Kidney (tissue), 14 donors: ENCODE data around the gene RESP18. TPM values are rescaled to one million over a fixed set of nuclear protein-coding genes. Genes with fewer than 3 reads are reported as not detected.

Experiments used
- DNase-seq, 5 donors: peaks; one replicate each; pipeline ENCODE4 v3.0.0-alpha.2; 2013 to 2020
- FAIRE-seq: peaks from 2 replicates; lab custom pipeline; 2012; peaks lifted over from hg19 to GRCh38; lab: Jason Lieb, UNC
- H3K27ac ChIP-seq, 2 donors: one replicate each; pipeline ENCODE4 v1.7.0; 2013; ENCODE audit warnings: low read depth in 2 of 2, low read length in 2 of 2, inconsistent platforms in 1 of 2
- H3K27me3 ChIP-seq: one replicate; pipeline ENCODE4 v1.7.1; 2013; ENCODE audit warnings: low read length, inconsistent platforms; ENCODE audit not compliant: control insufficient read depth, insufficient read depth
- H3K36me3 ChIP-seq, 3 donors: one replicate each; pipeline versions ENCODE4 v1.7.0 to v1.7.1; 2013; ENCODE audit warnings: low read length in 3 of 3, control low read depth in 1 of 3, inconsistent platforms in 1 of 3; ENCODE audit not compliant: insufficient read depth in 3 of 3, control insufficient read depth in 2 of 3
- H3K4me1 ChIP-seq, 3 donors: one replicate each; pipeline versions ENCODE4 v1.7.0 to v1.7.1; 2013; ENCODE audit warnings: low read length in 3 of 3, inconsistent platforms in 1 of 3, low read depth in 1 of 3; ENCODE audit not compliant: control insufficient read depth in 2 of 3, insufficient read depth in 2 of 3
- H3K4me3 ChIP-seq, 3 donors: one replicate each; pipeline versions ENCODE4 v1.7.0 to v1.8.1; 2013; ENCODE audit warnings: low read length in 3 of 3, control low read depth in 1 of 3, inconsistent platforms in 1 of 3
- H3K9ac ChIP-seq, 3 donors: one replicate each; pipeline versions ENCODE4 v1.7.0 to v1.7.1; 2013; ENCODE audit warnings: low read length in 3 of 3, control low read depth in 1 of 3, inconsistent platforms in 1 of 3
- H3K9me3 ChIP-seq, 3 donors: one replicate each; pipeline versions ENCODE4 v1.7.0 to v1.7.1; 2013; ENCODE audit warnings: low read length in 3 of 3, control low read depth in 1 of 3, inconsistent platforms in 1 of 3; ENCODE audit not compliant: control insufficient read depth in 2 of 3, insufficient read depth in 1 of 3
- intact Hi-C: fragments of 100-400 bp; cut with DNase I; formaldehyde crosslinking; loops from one replicate; pipeline ENCODE4 v1.11.1; 2022
- polyA plus RNA-seq: library from polyadenylated mRNA; stranded (reverse); fragments of 350-450 nt; fragmentation: Illumina TruSeq; extraction: RNeasy Lipid Tissue Mini Kit (QIAGEN cat#74804); gene quantifications from one replicate; pipeline ENCODE4 v1.2.3, GENCODE V29; 2014; ENCODE audit warnings: low read depth, low replicate concordance; ENCODE audit not compliant: insufficient read depth
- total RNA-seq: library from RNA; stranded (reverse); fragmentation: NEBNext Ultra II Directional; extraction: Animal tissue kit (Norgen Biotek cat#: 25700); gene quantifications from one replicate; pipeline ENCODE4 v1.2.1, GENCODE V29; 2021
- TF ChIP-seq, protein P1 (sequence below): IDR thresholded peaks from 3 replicates; pipeline ENCODE4 v1.5.1; 2012; ENCODE audit warnings: mild to moderate bottlenecking, moderate library complexity, borderline replicate concordance; ENCODE audit not compliant: insufficient read depth; ENCODE audit errors: extremely low read depth
- donor health status: control.
- donor health status: control.
- donor health status: control.
- donor health status: control.
- donor health status: control.
- donor health status: DM: yes; HTN: yes; CAD: no.
- donor health status: Normal renal cell carcinoma (clear cell type).

The RESP18 gene
- total and polyA plus RNA-seq, 2 donors from 2014 or later, result not detected

GRCh38 chr2:219292616-219293015 is 39.9 kb downstream of the RESP18 start:
- peak in 1 of 5 donors; percentile 55 for DNase-seq
- H3K9me3 ChIP-seq, result no peaks in the 10 kb centered on the region
- no peak for FAIRE-seq

GRCh38 chr2:219291910-219292490 is 40.5 kb downstream of the RESP18 start:
- H3K4me3 ChIP-seq, result no peak overlapping the region
- no peak for FAIRE-seq
- H3K27me3 ChIP-seq, result no peaks in the 10 kb centered on the region
- no peak overlapping the region for H3K9ac ChIP-seq
- H3K27ac ChIP-seq, result no peak overlapping the region
- DNase-seq, result no peak
- no peaks in the 10 kb centered on the region for H3K36me3 ChIP-seq
- TF ChIP-seq, protein P1, sequence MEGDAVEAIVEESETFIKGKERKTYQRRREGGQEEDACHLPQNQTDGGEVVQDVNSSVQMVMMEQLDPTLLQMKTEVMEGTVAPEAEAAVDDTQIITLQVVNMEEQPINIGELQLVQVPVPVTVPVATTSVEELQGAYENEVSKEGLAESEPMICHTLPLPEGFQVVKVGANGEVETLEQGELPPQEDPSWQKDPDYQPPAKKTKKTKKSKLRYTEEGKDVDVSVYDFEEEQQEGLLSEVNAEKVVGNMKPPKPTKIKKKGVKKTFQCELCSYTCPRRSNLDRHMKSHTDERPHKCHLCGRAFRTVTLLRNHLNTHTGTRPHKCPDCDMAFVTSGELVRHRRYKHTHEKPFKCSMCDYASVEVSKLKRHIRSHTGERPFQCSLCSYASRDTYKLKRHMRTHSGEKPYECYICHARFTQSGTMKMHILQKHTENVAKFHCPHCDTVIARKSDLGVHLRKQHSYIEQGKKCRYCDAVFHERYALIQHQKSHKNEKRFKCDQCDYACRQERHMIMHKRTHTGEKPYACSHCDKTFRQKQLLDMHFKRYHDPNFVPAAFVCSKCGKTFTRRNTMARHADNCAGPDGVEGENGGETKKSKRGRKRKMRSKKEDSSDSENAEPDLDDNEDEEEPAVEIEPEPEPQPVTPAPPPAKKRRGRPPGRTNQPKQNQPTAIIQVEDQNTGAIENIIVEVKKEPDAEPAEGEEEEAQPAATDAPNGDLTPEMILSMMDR, result no peak
- no peaks in the 10 kb centered on the region for H3K9me3 ChIP-seq
- intact Hi-C loops, result no loop called here
- H3K4me1 ChIP-seq, result peaks cover 0 to 8% (median 3%) of the 10 kb centered on the region in 3 donors

More at GRCh38 chr2:219292616-219293015, 39.9 kb downstream of the RESP18 start:
- intact Hi-C loops, result no loop called here
- no peaks in the 10 kb centered on the region for H3K36me3 ChIP-seq
- H3K4me3 ChIP-seq, result no peak overlapping the region
- H3K9ac ChIP-seq, result no peak overlapping the region
- TF ChIP-seq, protein P1, result no peak
- H3K27ac ChIP-seq, result no peak overlapping the region
- no peaks in the 10 kb centered on the region for H3K27me3 ChIP-seq
- H3K4me1 ChIP-seq, result peaks cover 0 to 8% (median 3%) of the 10 kb centered on the region in 3 donors

- DNase-seq (peak in 1 of 5 donors; percentile 28), FAIRE-seq (no peak)
- Histone ChIP-seq H3K9ac (no peak overlapping the region), H3K9me3 (no peaks in the 10 kb centered on the region), H3K27ac (no peak overlapping the region), H3K36me3 (no peaks in the 10 kb centered on the region), H3K27me3 (no peaks in the 10 kb centered on the region), H3K4me3 (no peak overlapping the region), H3K4me1 (peaks cover 0 to 9% (median 3%) of the 10 kb centered on the region in 3 donors)
- intact Hi-C loops, result no loop called here
- TF ChIP-seq, protein P1, result no peak
Measured at GRCh38 chr2:219291394-219291793, 41.1 kb downstream of the RESP18 start.
